IPS-20b (cell line): ENCODE results near the gene MSRB1.

Experiments used
- H3K27ac ChIP-seq: one replicate; pipeline ENCODE4 v1.5.1; 2013; ENCODE audit warnings: low read length
- H3K27me3 ChIP-seq: 2 replicates; pipeline ENCODE4 v1.6.1; 2013; ENCODE audit warnings: mild to moderate bottlenecking, low read length, inconsistent platforms; ENCODE audit not compliant: insufficient read depth
- H3K36me3 ChIP-seq: 2 replicates; pipeline ENCODE4 v1.6.1; 2013; ENCODE audit warnings: low read depth, mild to moderate bottlenecking, inconsistent platforms, low read length, moderate library complexity; ENCODE audit not compliant: insufficient read depth
- H3K4me1 ChIP-seq: 2 replicates; pipeline ENCODE4 v1.6.1; 2013; ENCODE audit warnings: mild to moderate bottlenecking, control low read depth, inconsistent platforms, low read length, moderate library complexity; ENCODE audit not compliant: insufficient read depth
- H3K4me3 ChIP-seq: 2 replicates; pipeline ENCODE4 v1.5.1; 2013; ENCODE audit warnings: mild to moderate bottlenecking, low read length, inconsistent platforms
- H3K9ac ChIP-seq: 2 replicates; pipeline ENCODE4 v1.6.1; 2013; ENCODE audit warnings: low read depth, mild to moderate bottlenecking, inconsistent platforms, low read length, moderate library complexity
- H3K9me3 ChIP-seq: 2 replicates; pipeline ENCODE4 v1.6.1; 2013; ENCODE audit warnings: mild to moderate bottlenecking, low read depth, low read length, inconsistent platforms; ENCODE audit not compliant: insufficient read depth

MSRB1 gene

GRCh38 chr16:1976951-1977874, 34.2 kb upstream of the MSRB1 start:
- Histone ChIP-seq H3K4me3 (no peak overlapping the region), H3K4me1 (peaks cover 5% of the 10 kb centered on the region; the same call in 1 of the 2 replicates), H3K9ac (no peak overlapping the region), H3K9me3 (no peaks in the 10 kb centered on the region), H3K36me3 (peaks cover 36% of the 10 kb centered on the region), H3K27ac (no peak overlapping the region), H3K27me3 (peaks cover 37% of the 10 kb centered on the region)

GRCh38 chr16:1976216-1976520, 33.2 kb upstream of the MSRB1 start:
- Histone ChIP-seq H3K36me3 (peaks cover 36% of the 10 kb centered on the region), H3K9ac (no peak overlapping the region), H3K9me3 (no peaks in the 10 kb centered on the region), H3K27me3 (peaks cover 27% of the 10 kb centered on the region), H3K4me3 (no peak overlapping the region), H3K4me1 (peaks cover under 1% of the 10 kb centered on the region; the same call in 1 of the 2 replicates), H3K27ac (no peak overlapping the region)

- Histone ChIP-seq H3K9me3 (no peaks in the 10 kb centered on the region), H3K4me1 (no peaks in the 10 kb centered on the region; the same call in 1 of the 2 replicates), H3K9ac (no peak overlapping the region), H3K4me3 (no peak overlapping the region), H3K27ac (no peak overlapping the region), H3K27me3 (peaks cover 22% of the 10 kb centered on the region), H3K36me3 (peaks cover 36% of the 10 kb centered on the region)
Measured at GRCh38 chr16:1975432-1976215, 32.6 kb upstream of the MSRB1 start.

GRCh38 chr16:1974157-1975070, 31.4 kb upstream of the MSRB1 start:
- Histone ChIP-seq H3K9me3 (no peaks in the 10 kb centered on the region), H3K9ac (no peak overlapping the region), H3K4me1 (no peaks in the 10 kb centered on the region; the same call in 1 of the 2 replicates), H3K4me3 (no peak overlapping the region), H3K27ac (no peak overlapping the region), H3K36me3 (peaks cover 36% of the 10 kb centered on the region), H3K27me3 (peaks cover 9% of the 10 kb centered on the region)

GRCh38 chr16:1973461-1974156, 30.6 kb upstream of the MSRB1 start:
- Histone ChIP-seq H3K27me3 (peaks cover 1% of the 10 kb centered on the region; the same call in 1 of the 2 replicates), H3K27ac (no peak overlapping the region), H3K36me3 (peaks cover 36% of the 10 kb centered on the region), H3K4me1 (no peaks in the 10 kb centered on the region; the same call in 1 of the 2 replicates), H3K4me3 (no peak overlapping the region), H3K9ac (no peak overlapping the region), H3K9me3 (no peaks in the 10 kb centered on the region)

- Histone ChIP-seq H3K27me3 (no peaks in the 10 kb centered on the region), H3K9me3 (no peaks in the 10 kb centered on the region), H3K4me3 (peak overlapping the region; percentile 91), H3K36me3 (peaks cover 33% of the 10 kb centered on the region), H3K4me1 (no peaks in the 10 kb centered on the region; the same call in 1 of the 2 replicates), H3K27ac (no peak overlapping the region), H3K9ac (peak overlapping the region; percentile 95)
Measured at GRCh38 chr16:1972490-1972877, 29.5 kb upstream of the MSRB1 start.

GRCh38 chr16:1971796-1972489, 28.9 kb upstream of the MSRB1 start, which contains the start of gene TBL3:
TSS of gene TBL3 (plus strand) at chr16:1972053. CDS start at chr16:1972165, 112 bp downstream.
- Histone ChIP-seq H3K4me3 (peak within 1 kb of the TSS; percentile 91), H3K27ac (peak within 1 kb of the TSS; percentile 40), H3K9ac (peak within 1 kb of the TSS; percentile 95), H3K9me3 (no peaks in the 10 kb centered on the region), H3K4me1 (no peaks in the 10 kb centered on the region; the same call in 1 of the 2 replicates), H3K36me3 (peaks cover 27% of the 10 kb centered on the region), H3K27me3 (no peaks in the 10 kb centered on the region)

GRCh38 chr16:1968146-1968953, 25.4 kb upstream of the MSRB1 start:
- H3K27ac ChIP-seq = no peak overlapping the region
- H3K9me3 ChIP-seq = no peaks in the 10 kb centered on the region
- H3K36me3 ChIP-seq = peaks cover 9% of the 10 kb centered on the region
- no peaks in the 10 kb centered on the region; the same call in 1 of the 2 replicates for H3K4me1 ChIP-seq
- no peaks in the 10 kb centered on the region for H3K27me3 ChIP-seq
- no peak overlapping the region for H3K9ac ChIP-seq
- H3K4me3 ChIP-seq = no peak overlapping the region

GRCh38 chr16:1966460-1966859, 23.5 kb upstream of the MSRB1 start, which contains the start of gene RNF151:
TSS of gene RNF151 (plus strand) at chr16:1966856. CDS start at chr16:1966882, 26 bp downstream.
- Histone ChIP-seq H3K4me3 (peak within 1 kb of the TSS; percentile 92), H3K27me3 (no peaks in the 10 kb centered on the region), H3K4me1 (peaks cover 5% of the 10 kb centered on the region; the same call in 1 of the 2 replicates), H3K9ac (peak within 1 kb of the TSS; percentile 99; the same call in 1 of the 2 replicates), H3K9me3 (no peaks in the 10 kb centered on the region), H3K27ac (no peak within 1 kb of the TSS), H3K36me3 (peaks cover 28% of the 10 kb centered on the region)
